ENCODE results near the gene MAPK9. TPM values are rescaled to one million over a fixed set of nuclear protein-coding genes. Genes with fewer than 3 reads are reported as not detected.

MAPK9 gene
- total RNA-seq, 1 experiment from 2014 or later: 54.0 TPM

GRCh38 chr5:180194410-180195345, 97.2 kb downstream of the MAPK9 start:
- Histone ChIP-seq H3K4me3 (no peak overlapping the region), H3K9me3 (ENCODE audit: insufficient read depth, low read depth) (no peaks in the 10 kb centered on the region), H3K36me3 (ENCODE audit: low read depth) (no peaks in the 10 kb centered on the region), H3K4me1 (replicated peaks; ENCODE audit: insufficient read depth) (no peaks in the 10 kb centered on the region), H3K9me2 (ENCODE audit: insufficient read depth) (no peaks in the 10 kb centered on the region), H3K27me3 (ENCODE audit: insufficient read depth, low read depth) (no peaks in the 10 kb centered on the region), H3K4me2 (no peak overlapping the region), H3K79me2 (ENCODE audit: low read depth) (no peaks in the 10 kb centered on the region), H3K27ac (no peak overlapping the region), H3F3A (ENCODE audit: insufficient read depth, low read depth) (no peaks in the 10 kb centered on the region), H4K20me1 (ENCODE audit: insufficient read depth) (no peaks in the 10 kb centered on the region), H2AFZ (no peak overlapping the region)
- no TSS peak for BruUV-seq (replicated peaks)
- ChIA-PET POLR2A (ENCODE audit: unreplicated experiment) (no interaction called here), CTCF (no interaction called here)
- intact Hi-C loops (cut with micrococcal nuclease; ENCODE audit: unreplicated experiment): no loop called here
- no peak for DNase-seq
- TF ChIP-seq, protein P1, sequence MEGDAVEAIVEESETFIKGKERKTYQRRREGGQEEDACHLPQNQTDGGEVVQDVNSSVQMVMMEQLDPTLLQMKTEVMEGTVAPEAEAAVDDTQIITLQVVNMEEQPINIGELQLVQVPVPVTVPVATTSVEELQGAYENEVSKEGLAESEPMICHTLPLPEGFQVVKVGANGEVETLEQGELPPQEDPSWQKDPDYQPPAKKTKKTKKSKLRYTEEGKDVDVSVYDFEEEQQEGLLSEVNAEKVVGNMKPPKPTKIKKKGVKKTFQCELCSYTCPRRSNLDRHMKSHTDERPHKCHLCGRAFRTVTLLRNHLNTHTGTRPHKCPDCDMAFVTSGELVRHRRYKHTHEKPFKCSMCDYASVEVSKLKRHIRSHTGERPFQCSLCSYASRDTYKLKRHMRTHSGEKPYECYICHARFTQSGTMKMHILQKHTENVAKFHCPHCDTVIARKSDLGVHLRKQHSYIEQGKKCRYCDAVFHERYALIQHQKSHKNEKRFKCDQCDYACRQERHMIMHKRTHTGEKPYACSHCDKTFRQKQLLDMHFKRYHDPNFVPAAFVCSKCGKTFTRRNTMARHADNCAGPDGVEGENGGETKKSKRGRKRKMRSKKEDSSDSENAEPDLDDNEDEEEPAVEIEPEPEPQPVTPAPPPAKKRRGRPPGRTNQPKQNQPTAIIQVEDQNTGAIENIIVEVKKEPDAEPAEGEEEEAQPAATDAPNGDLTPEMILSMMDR (conservative IDR thresholded peaks at IDR 0.05): no peak
- TF ChIP-seq EZH2 (IDR thresholded peaks at IDR 0.05; ENCODE audit: low read depth): no peak

DNA sequence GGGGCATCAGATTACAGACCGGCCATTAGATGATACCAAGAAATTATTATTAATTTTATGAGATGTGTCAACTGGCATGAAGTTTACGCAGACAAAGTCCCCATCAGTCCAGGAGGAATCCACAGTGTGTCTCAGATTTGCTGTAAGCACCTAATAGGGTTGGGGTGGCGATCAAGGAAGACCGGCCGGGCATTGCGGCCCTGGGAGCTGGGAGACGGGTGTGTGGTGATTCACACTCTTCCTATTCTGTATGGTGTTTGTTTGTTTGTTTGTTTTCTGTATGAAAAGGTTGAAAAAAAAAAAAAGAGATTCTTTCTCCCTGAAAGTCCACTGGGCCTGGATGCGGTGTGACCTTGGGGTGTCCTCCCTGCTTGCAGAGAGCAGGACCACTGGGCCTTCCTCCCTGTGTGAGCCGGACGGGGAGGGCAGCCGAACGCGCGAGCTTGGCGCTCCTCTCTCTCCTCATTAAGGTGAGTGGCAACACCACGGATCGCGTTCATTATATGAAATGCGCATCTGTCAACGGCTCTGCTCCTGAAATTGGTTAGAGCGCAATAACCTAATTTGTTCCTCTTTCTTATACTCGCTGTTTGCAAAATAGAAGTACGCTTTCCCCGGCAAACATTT, 98.0 kb downstream of the MAPK9 start:
- no peaks in the 10 kb centered on the region for H3F3A ChIP-seq (ENCODE audit: insufficient read depth, low read depth)
- CTCF ChIA-PET: no interaction called here

GRCh38 chr5:180191716-180192115, 100.2 kb downstream of the MAPK9 start:
- no peaks in the 10 kb centered on the region for H3K36me3 ChIP-seq (ENCODE audit: low read depth)
- no peak for TF ChIP-seq EZH2 (IDR thresholded peaks at IDR 0.05; ENCODE audit: low read depth)
- TF ChIP-seq, protein P1 (conservative IDR thresholded peaks at IDR 0.05): no peak
- DNase-seq: no peak
- H3K79me2 ChIP-seq (ENCODE audit: low read depth): no peaks in the 10 kb centered on the region
- peaks cover 13% of the 10 kb centered on the region; the same call in 1 of the 2 replicates for H3K27me3 ChIP-seq (ENCODE audit: insufficient read depth, low read depth)
- intact Hi-C loops (cut with micrococcal nuclease; ENCODE audit: unreplicated experiment): no loop called here
- BruUV-seq (replicated peaks): no TSS peak
- no peak overlapping the region for H3K4me3 ChIP-seq
- no peaks in the 10 kb centered on the region for H3F3A ChIP-seq (ENCODE audit: insufficient read depth, low read depth)
- H3K9me2 ChIP-seq (ENCODE audit: insufficient read depth): no peaks in the 10 kb centered on the region
- no peak overlapping the region for H3K27ac ChIP-seq
- no peak overlapping the region for H3K4me2 ChIP-seq
- ChIA-PET CTCF (no interaction called here), POLR2A (ENCODE audit: unreplicated experiment) (no interaction called here)
- H3K4me1 ChIP-seq (replicated peaks; ENCODE audit: insufficient read depth): no peaks in the 10 kb centered on the region
- no peaks in the 10 kb centered on the region for H4K20me1 ChIP-seq (ENCODE audit: insufficient read depth)
- no peak overlapping the region for H2AFZ ChIP-seq
- H3K9me3 ChIP-seq (ENCODE audit: insufficient read depth, low read depth): peaks cover 11% of the 10 kb centered on the region

More for the DNA sequence above, 98.0 kb downstream of the MAPK9 start:
- H3K9me2 ChIP-seq (ENCODE audit: insufficient read depth): no peaks in the 10 kb centered on the region
- no TSS peak for BruUV-seq (replicated peaks)
- no peak overlapping the region for H2AFZ ChIP-seq
- intact Hi-C loops (cut with micrococcal nuclease; ENCODE audit: unreplicated experiment): no loop called here
- TF ChIP-seq, protein P1 (conservative IDR thresholded peaks at IDR 0.05): no peak
- TF ChIP-seq EZH2 (IDR thresholded peaks at IDR 0.05; ENCODE audit: low read depth): no peak
- no peak overlapping the region for H3K4me3 ChIP-seq
- H3K27ac ChIP-seq: no peak overlapping the region
- H3K9me3 ChIP-seq (ENCODE audit: insufficient read depth, low read depth): 0 out of 2 replicates have a peak, but pooled peaks cover 2% of the 10 kb centered on the region
- POLR2A ChIA-PET (ENCODE audit: unreplicated experiment): no interaction called here
- no peaks in the 10 kb centered on the region for H3K79me2 ChIP-seq (ENCODE audit: low read depth)
- H3K4me2 ChIP-seq: no peak overlapping the region
- no peak for DNase-seq
- H4K20me1 ChIP-seq (ENCODE audit: insufficient read depth): no peaks in the 10 kb centered on the region
- H3K36me3 ChIP-seq (ENCODE audit: low read depth): no peaks in the 10 kb centered on the region
- peaks cover 5% of the 10 kb centered on the region; the same call in 1 of the 2 replicates for H3K27me3 ChIP-seq (ENCODE audit: insufficient read depth, low read depth)
- no peaks in the 10 kb centered on the region for H3K4me1 ChIP-seq (replicated peaks; ENCODE audit: insufficient read depth)
